Activated CD8-positive, alpha-beta memory T cell treated with anti-CD3 and anti-CD28 coated beads, Interleukin-2, amount 50 U/mL, for 24 hours (primary cell): ENCODE results near the gene GSTM3.

Experiments
- DNase-seq: peaks from one replicate; pipeline ENCODE4 v3.0.0-alpha.2; 2020; ENCODE audit errors: extremely low read depth

GSTM3 gene

GRCh38 chr1:109740615-109741373, at the start of gene GSTM3:
Gene GSTM3 (minus strand): TSS chr1:109741038. CDS start chr1:109740287, 751 bp downstream.
- no peak for DNase-seq

- no peak for DNase-seq
Measured at GRCh38 chr1:109790329-109790728, 49.5 kb upstream of the GSTM3 start.

- DNase-seq = no peak
Measured at GRCh38 chr1:109789551-109790180, 48.8 kb upstream of the GSTM3 start.

- no peak for DNase-seq
Measured at GRCh38 chr1:109788695-109789521, 48.1 kb upstream of the GSTM3 start.

- no peak for DNase-seq
Measured at GRCh38 chr1:109787845-109788601, 47.2 kb upstream of the GSTM3 start.

GRCh38 chr1:109787211-109787844, 46.5 kb upstream of the GSTM3 start:
- no peak for DNase-seq

GRCh38 chr1:109786531-109787021, 45.7 kb upstream of the GSTM3 start:
- DNase-seq = no peak

GRCh38 chr1:109786112-109786480, 45.3 kb upstream of the GSTM3 start:
- no peak for DNase-seq

GRCh38 chr1:109785446-109786111, 44.7 kb upstream of the GSTM3 start:
- DNase-seq = no peak

- no peak for DNase-seq
Measured at GRCh38 chr1:109784551-109785252, 43.9 kb upstream of the GSTM3 start.

- DNase-seq = no peak
Measured at GRCh38 chr1:109783436-109783835, 42.6 kb upstream of the GSTM3 start.

- DNase-seq = no peak
Measured at GRCh38 chr1:109782927-109783326, 42.1 kb upstream of the GSTM3 start.

GRCh38 chr1:109782514-109782913, 41.7 kb upstream of the GSTM3 start:
- no peak for DNase-seq

GRCh38 chr1:109781806-109782205, 41.0 kb upstream of the GSTM3 start:
- DNase-seq = no peak

GRCh38 chr1:109780982-109781381, 40.1 kb upstream of the GSTM3 start:
- no peak for DNase-seq

GRCh38 chr1:109777980-109778625, 37.3 kb upstream of the GSTM3 start:
- DNase-seq = no peak

- DNase-seq = no peak
Measured at GRCh38 chr1:109777436-109777835, 36.6 kb upstream of the GSTM3 start.

- DNase-seq = peak; percentile 51
Measured at GRCh38 chr1:109776911-109777310, 36.1 kb upstream of the GSTM3 start.

GRCh38 chr1:109776206-109776835, 35.5 kb upstream of the GSTM3 start:
- DNase-seq = no peak
